Fibroblast of villous mesenchyme (primary cell): Measurements from ENCODE around the gene EMC8. TPM values are rescaled to one million over a fixed set of nuclear protein-coding genes. Genes with fewer than 3 reads are reported as not detected.

Experiments
- DNase-seq: peaks from one replicate; pipeline ENCODE4 v3.0.0-alpha.2; 2010; ENCODE audit warnings: low read depth
- H3K4me3 ChIP-seq: 2 replicates; pipeline ENCODE4 v1.5.1; 2011; ENCODE audit warnings: low read depth, mild to moderate bottlenecking, low read length
- CTCF ChIP-seq: IDR thresholded peaks from 2 replicates; pipeline ENCODE4 v1.5.1; 2012; ENCODE audit warnings: low read depth, mild to moderate bottlenecking, low read length; ENCODE audit not compliant: insufficient read depth
- total RNA-seq: library from RNA; depleted of rRNA; stranded (reverse); fragments of >200 nt; gene quantifications from 2 replicates; pipeline ENCODE4 v1.2.3, GENCODE V29; 2012

EMC8 gene
- total RNA-seq, 1 donor: 30.2 TPM

- H3K4me3 ChIP-seq: no peak overlapping the region
- no peak for DNase-seq
Observed at GRCh38 chr16:85751698-85752501, 47.4 kb downstream of the EMC8 start.

GRCh38 chr16:85750827-85751697 is 48.3 kb downstream of the EMC8 start, which contains the start of gene C16orf74:
C16orf74 (minus strand) TSS chr16:85751096; CDS start chr16:85735217, 15,879 bp downstream.
- DNase-seq: peak; percentile 50
- H3K4me3 ChIP-seq: peak within 1 kb of the TSS; percentile 59
- TF ChIP-seq CTCF: no peak

More at GRCh38 chr16:85751698-85752501, 47.4 kb downstream of the EMC8 start:
- TF ChIP-seq CTCF: no peak

GRCh38 chr16:85750146-85750826 is 49.1 kb downstream of the EMC8 start:
- peak; percentile 58 for DNase-seq

GRCh38 chr16:85749771-85750145 is 49.6 kb downstream of the EMC8 start:
- H3K4me3 ChIP-seq: peak overlapping the region; percentile 59
- no peak for TF ChIP-seq CTCF
- no peak for DNase-seq

More at GRCh38 chr16:85750146-85750826, 49.1 kb downstream of the EMC8 start:
- TF ChIP-seq CTCF: no peak
- H3K4me3 ChIP-seq: peak overlapping the region; percentile 59

- H3K4me3 ChIP-seq: no peak overlapping the region
- DNase-seq: no peak
- no peak for TF ChIP-seq CTCF
Observed at GRCh38 chr16:85746460-85747215, 52.7 kb downstream of the EMC8 start.
